Endothelial cell of umbilical vein (primary cell): ENCODE results near the gene C16orf82.
A peak's percentile ranks its signal among the peaks of the same experiment; 100 is the strongest.

Source experiments
- CTCF ChIP-seq, 2 donors: IDR thresholded peaks; 1 replicate in 1 of 2; 2 replicates in 1 of 2; pipeline ENCODE4 v1.5.1; 2011; ENCODE audit warnings: low read length in 2 of 2, mild to moderate bottlenecking in 2 of 2, moderate library complexity in 2 of 2, control low read depth in 1 of 2, inconsistent platforms in 1 of 2, low read depth in 1 of 2; ENCODE audit not compliant: insufficient read depth in 1 of 2; ENCODE audit errors: extremely low read depth in 1 of 2
- EZH2 ChIP-seq: IDR thresholded peaks from 2 replicates; pipeline ENCODE4 v1.6.1; 2012; ENCODE audit warnings: borderline replicate concordance, low read depth, mild to moderate bottlenecking, moderate library complexity, low read length, inconsistent platforms; ENCODE audit not compliant: severe bottlenecking
- FOS ChIP-seq: IDR thresholded peaks from 2 replicates; pipeline ENCODE4 v1.6.1; 2011; ENCODE audit warnings: mild to moderate bottlenecking, low read length, moderate library complexity, borderline replicate concordance; ENCODE audit not compliant: insufficient read depth
- GATA2 ChIP-seq: IDR thresholded peaks from 2 replicates; pipeline ENCODE4 v1.7.0; 2011; ENCODE audit warnings: low read depth, mild to moderate bottlenecking, moderate library complexity, mixed read lengths, low read length; ENCODE audit not compliant: insufficient read length, insufficient read depth
- JUN ChIP-seq: IDR thresholded peaks from 2 replicates; pipeline ENCODE4 v1.6.1; 2011; ENCODE audit warnings: borderline replicate concordance, low read depth; ENCODE audit not compliant: insufficient read length, insufficient read depth
- MYC ChIP-seq: IDR thresholded peaks from one replicate; pipeline ENCODE4 v1.6.1; 2011; ENCODE audit warnings: mild to moderate bottlenecking, low read depth, low read length
- POLR2A ChIP-seq: IDR thresholded peaks from 2 replicates; pipeline ENCODE4 v1.6.1; 2012; ENCODE audit warnings: low read depth, mild to moderate bottlenecking, control low read depth, low read length
- POLR2AphosphoS5 ChIP-seq: IDR thresholded peaks from 2 replicates; pipeline ENCODE4 v1.6.1; 2012; ENCODE audit warnings: low read depth, mild to moderate bottlenecking, control low read depth, low read length, moderate library complexity; ENCODE audit not compliant: insufficient read depth

GRCh38 chr16:27109666-27110523 is 43.2 kb downstream of the C16orf82 start:
- no peak for TF ChIP-seq MYC
- TF ChIP-seq CTCF (IDR thresholded peaks at IDR 0.05; ENCODE audit: extremely low read depth in 1 of 2, insufficient read depth in 1 of 2, low read depth in 1 of 2, low read length in 2 of 2) = peak; percentile 72 to 88
- TF ChIP-seq POLR2A = no peak
- TF ChIP-seq FOS = no peak
- TF ChIP-seq POLR2AphosphoS5 = peak; percentile 17
- TF ChIP-seq EZH2 = no peak
- no peak for TF ChIP-seq GATA2
- TF ChIP-seq JUN = no peak
